Fibroblast of lung (primary cell): ENCODE results near the gene CBR1. TPM values are rescaled to one million over a fixed set of nuclear protein-coding genes. Genes with fewer than 3 reads are reported as not detected.

Source experiments
- DNase-seq, 2 donors: peaks; one replicate each; pipeline versions ENCODE4 v3.0.0 to v3.0.0-alpha.2; 2010; ENCODE audit warnings: low read depth in 2 of 2
- H2AFZ ChIP-seq: 2 replicates; pipeline ENCODE4 v1.5.1; 2012; ENCODE audit warnings: low read length, control low read depth, inconsistent platforms
- H3K27ac ChIP-seq: 2 replicates; pipeline ENCODE4 v1.5.1; 2011; ENCODE audit warnings: low read length, control low read depth; ENCODE audit not compliant: insufficient read depth
- H3K27me3 ChIP-seq: 2 replicates; pipeline ENCODE4 v1.5.1; 2011; ENCODE audit warnings: mild to moderate bottlenecking, low read length; ENCODE audit not compliant: control insufficient read depth, insufficient read depth
- H3K36me3 ChIP-seq: 2 replicates; pipeline ENCODE4 v1.5.1; 2011; ENCODE audit warnings: low read length; ENCODE audit not compliant: control insufficient read depth, insufficient read depth
- H3K4me1 ChIP-seq: 2 replicates; pipeline ENCODE4 v1.5.1; 2011; ENCODE audit warnings: low read length; ENCODE audit not compliant: control insufficient read depth, insufficient read depth; ENCODE audit errors: extremely low read depth
- H3K4me2 ChIP-seq: 2 replicates; pipeline ENCODE4 v1.5.1; 2011; ENCODE audit warnings: low read length, control low read depth; ENCODE audit not compliant: insufficient read depth; ENCODE audit errors: extremely low read depth
- H3K4me3 ChIP-seq, 4 experiments: fragments of 200-600 bp in 1 of 4; sonication (generic) in 1 of 4; replicated peaks in 1 of 4; 2 replicates each; pipeline ENCODE4 v1.5.1; 2011 to 2016; ENCODE audit warnings: low read length in 4 of 4, low read depth in 3 of 4, mild to moderate bottlenecking in 3 of 4, control low read depth in 2 of 4, inconsistent platforms in 1 of 4, mixed read lengths in 1 of 4; ENCODE audit not compliant: insufficient read depth in 1 of 4; ENCODE audit errors: control extremely low read depth in 1 of 4
- H3K79me2 ChIP-seq: 2 replicates; pipeline ENCODE4 v1.5.1; 2012; ENCODE audit warnings: mild to moderate bottlenecking, low read length, inconsistent platforms; ENCODE audit not compliant: control insufficient read depth, insufficient read depth
- H3K9ac ChIP-seq: 2 replicates; pipeline ENCODE4 v1.5.1; 2011; ENCODE audit warnings: mild to moderate bottlenecking, low read length, control low read depth; ENCODE audit not compliant: insufficient read depth
- H3K9me3 ChIP-seq: 2 replicates; pipeline ENCODE4 v1.5.1; 2012; ENCODE audit warnings: low read depth, low read length; ENCODE audit not compliant: control insufficient read depth, insufficient read depth
- H4K20me1 ChIP-seq: 2 replicates; pipeline ENCODE4 v1.5.1; 2011; ENCODE audit warnings: low read length; ENCODE audit not compliant: control insufficient read depth, insufficient read depth; ENCODE audit errors: extremely low read depth
- CTCF ChIP-seq, 2 donors: IDR thresholded peaks in 1 of 2; conservative IDR thresholded peaks in 1 of 2; 1 replicate in 1 of 2; 2 replicates in 1 of 2; pipeline ENCODE4 v1.5.1; 2011 to 2012; ENCODE audit warnings: low read length in 2 of 2, control low read depth in 1 of 2, inconsistent platforms in 1 of 2, low read depth in 1 of 2, mild to moderate bottlenecking in 1 of 2
- EZH2 ChIP-seq: IDR thresholded peaks from 2 replicates; pipeline ENCODE4 v1.5.1; 2012; ENCODE audit warnings: low read length, control low read depth, mild to moderate bottlenecking; ENCODE audit errors: missing control alignments
- polyA plus RNA-seq, 2 donors: library from polyadenylated mRNA; depleted of rRNA in 1 of 2; stranded (reverse) in 1 of 2; unstranded in 1 of 2; fragments of >200 nt; gene quantifications; 2 replicates each; pipeline ENCODE4 v1.2.1, GENCODE V29; 2011 to 2012; ENCODE audit warnings: missing spikeins in 1 of 2
- total RNA-seq: library from RNA; depleted of rRNA; stranded (reverse); fragments of >200 nt; gene quantifications from 2 replicates; pipeline ENCODE4 v1.2.1, GENCODE V29; 2014

CBR1 gene
- total and polyA plus RNA-seq, 2 donors (not counting 1 experiment from before 2014, with no cell fraction given) = 131 to 152 TPM

- TF ChIP-seq CTCF (conservative IDR thresholded peaks at IDR 0.05 in 1 of 2, IDR thresholded peaks at IDR 0.05 in 1 of 2; ENCODE audit: low read depth in 1 of 2, low read length in 2 of 2) = no peak
- no peak overlapping the region for H3K9ac ChIP-seq
Observed at GRCh38 chr21:36068748-36069398, 951 bp upstream of the CBR1 start.

GRCh38 chr21:36070999-36071398 is 1.2 kb downstream of the CBR1 start:
- Histone ChIP-seq H3K27me3 (no peaks in the 10 kb centered on the region), H3K9me3 (no peaks in the 10 kb centered on the region), H3K79me2 (peaks cover 20% of the 10 kb centered on the region), H3K4me1 (peaks cover 7% of the 10 kb centered on the region), H2AFZ (no peak overlapping the region), H3K27ac (no peak overlapping the region), H3K4me3 (peak overlapping the region; percentile 68 to 96 (median 84)), H3K36me3 (peaks cover 8% of the 10 kb centered on the region), H3K9ac (no peak overlapping the region), H4K20me1 (no peaks in the 10 kb centered on the region), H3K4me2 (peak overlapping the region; percentile 96)
- no peak for DNase-seq
- TF ChIP-seq EZH2 (no peak), CTCF (conservative IDR thresholded peaks at IDR 0.05 in 1 of 2, IDR thresholded peaks at IDR 0.05 in 1 of 2; ENCODE audit: low read depth in 1 of 2, low read length in 2 of 2) (no peak)

More at GRCh38 chr21:36068748-36069398, 951 bp upstream of the CBR1 start:
- Histone ChIP-seq H3K27ac (peak overlapping the region; percentile 87), H3K27me3 (no peaks in the 10 kb centered on the region), H4K20me1 (no peaks in the 10 kb centered on the region), H2AFZ (no peak overlapping the region), H3K9me3 (no peaks in the 10 kb centered on the region), H3K4me1 (peaks cover 7% of the 10 kb centered on the region), H3K79me2 (peaks cover 20% of the 10 kb centered on the region), H3K4me2 (no peak overlapping the region), H3K4me3 (no peak overlapping the region), H3K36me3 (peaks cover 6% of the 10 kb centered on the region)
- DNase-seq = no peak

- H3K36me3 ChIP-seq = peaks cover 8% of the 10 kb centered on the region
- peak overlapping the region in 1 of 4 experiments; percentile 5 for H3K4me3 ChIP-seq
- H3K79me2 ChIP-seq = peaks cover 20% of the 10 kb centered on the region
- peaks cover 7% of the 10 kb centered on the region for H3K4me1 ChIP-seq
- no peak overlapping the region for H2AFZ ChIP-seq
- H3K9ac ChIP-seq = no peak overlapping the region
- H4K20me1 ChIP-seq = no peaks in the 10 kb centered on the region
- no peaks in the 10 kb centered on the region for H3K27me3 ChIP-seq
- H3K9me3 ChIP-seq = no peaks in the 10 kb centered on the region
- H3K27ac ChIP-seq = no peak overlapping the region
- H3K4me2 ChIP-seq = peak overlapping the region; percentile 4
- TF ChIP-seq CTCF (conservative IDR thresholded peaks at IDR 0.05 in 1 of 2, IDR thresholded peaks at IDR 0.05 in 1 of 2; ENCODE audit: low read depth in 1 of 2, low read length in 2 of 2) (no peak), EZH2 (no peak)
- no peak for DNase-seq
Observed at GRCh38 chr21:36072453-36073162, 2.8 kb downstream of the CBR1 start.
